Daoy (cell line): ENCODE data around the gene RABL3. TPM values are rescaled to one million over a fixed set of nuclear protein-coding genes. Genes with fewer than 3 reads are reported as not detected.
"Not testable (repeated sequence)": the region's sequence is repeated elsewhere in the genome, so short reads cannot be mapped to it uniquely, and the experiment has no call there.

Source experiments
- DNase-seq: peaks from one replicate; pipeline ENCODE4 v3.0.0-alpha.2; 2015; ENCODE audit warnings: low read depth
- total RNA-seq: library from RNA; depleted of rRNA; stranded (reverse); fragments of >200 nt; shearing (Covaris generic); gene quantifications from 2 replicates; pipeline ENCODE4 v1.2.3, GENCODE V29; 2014; rRNA removed

The RABL3 gene, protein sequence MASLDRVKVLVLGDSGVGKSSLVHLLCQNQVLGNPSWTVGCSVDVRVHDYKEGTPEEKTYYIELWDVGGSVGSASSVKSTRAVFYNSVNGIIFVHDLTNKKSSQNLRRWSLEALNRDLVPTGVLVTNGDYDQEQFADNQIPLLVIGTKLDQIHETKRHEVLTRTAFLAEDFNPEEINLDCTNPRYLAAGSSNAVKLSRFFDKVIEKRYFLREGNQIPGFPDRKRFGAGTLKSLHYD
- 26.5 and 33.8 TPM in 2 replicates for total RNA-seq

- DNase-seq, result peak; percentile 99
Measured at GRCh38 chr3:120742198-120742848, at the start of gene RABL3, which contains the start of gene GTF2E1. RABL3 (minus strand) TSS chr3:120742516; CDS start chr3:120742507, 9 bp downstream. GTF2E1 (plus strand) TSS chr3:120742744; CDS start chr3:120750553, 7,809 bp downstream.

GRCh38 chr3:120791913-120792312, 49.6 kb upstream of the RABL3 start:
- DNase-seq, result peak; percentile 58

DNA sequence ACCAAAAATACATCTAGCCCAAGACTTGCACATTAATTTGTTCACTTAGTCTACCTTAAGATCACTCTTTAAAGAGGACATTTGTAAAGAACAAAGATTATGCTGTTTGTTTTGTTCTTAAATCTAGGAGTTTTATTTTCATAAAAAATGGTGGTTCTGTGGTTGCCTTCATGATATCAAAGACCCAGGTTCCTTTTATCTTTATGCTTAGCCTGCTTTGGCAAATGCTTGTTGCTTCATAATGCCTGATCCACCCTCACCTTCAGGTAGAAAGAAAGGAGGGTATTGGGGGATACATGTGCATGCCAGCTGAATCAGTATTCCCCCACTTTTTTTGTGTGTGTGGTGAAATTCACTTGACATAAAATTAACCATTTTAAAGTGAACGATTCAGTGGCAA, 48.7 kb upstream of the RABL3 start:
- DNase-seq, result no peak

GRCh38 chr3:120785832-120786231, 43.5 kb upstream of the RABL3 start:
- DNase-seq, result not testable (repeated sequence)

DNA sequence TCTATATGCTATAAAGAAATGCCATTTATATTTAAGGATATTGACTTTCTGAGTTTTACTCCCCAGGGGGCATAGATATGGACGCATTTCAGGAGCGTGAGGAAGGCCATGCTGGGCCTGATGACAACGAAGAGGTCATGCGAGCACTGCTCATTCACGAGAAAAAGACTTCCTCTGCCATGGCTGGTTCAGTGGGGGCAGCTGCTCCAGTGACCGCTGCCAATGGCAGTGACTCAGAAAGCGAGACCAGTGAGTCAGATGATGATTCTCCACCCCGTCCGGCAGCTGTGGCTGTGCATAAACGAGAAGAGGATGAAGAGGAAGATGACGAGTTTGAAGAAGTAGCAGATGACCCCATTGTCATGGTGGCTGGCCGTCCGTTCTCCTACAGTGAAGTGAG, 38.7 kb upstream of the RABL3 start:
- peak; percentile 94 for DNase-seq

DNA sequence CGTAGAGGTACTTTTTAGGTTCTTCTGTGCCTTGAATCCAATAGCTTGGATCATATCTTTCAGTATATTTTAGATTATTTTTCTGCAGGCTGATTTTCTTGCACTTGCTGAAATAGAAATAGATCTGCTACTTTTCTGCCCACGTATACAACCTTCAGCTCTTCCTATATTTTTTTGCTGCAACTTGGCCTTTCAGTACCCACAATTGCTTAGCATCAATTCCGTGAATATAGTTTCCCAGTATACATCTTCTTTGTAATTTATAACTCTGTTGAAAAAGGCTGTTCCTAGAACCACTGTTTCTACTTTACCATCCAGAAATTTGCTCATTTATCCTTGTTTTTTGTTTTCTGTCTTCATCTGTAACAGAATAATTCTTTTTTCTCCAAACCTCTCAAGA, 36.5 kb upstream of the RABL3 start:
- no peak for DNase-seq

DNA sequence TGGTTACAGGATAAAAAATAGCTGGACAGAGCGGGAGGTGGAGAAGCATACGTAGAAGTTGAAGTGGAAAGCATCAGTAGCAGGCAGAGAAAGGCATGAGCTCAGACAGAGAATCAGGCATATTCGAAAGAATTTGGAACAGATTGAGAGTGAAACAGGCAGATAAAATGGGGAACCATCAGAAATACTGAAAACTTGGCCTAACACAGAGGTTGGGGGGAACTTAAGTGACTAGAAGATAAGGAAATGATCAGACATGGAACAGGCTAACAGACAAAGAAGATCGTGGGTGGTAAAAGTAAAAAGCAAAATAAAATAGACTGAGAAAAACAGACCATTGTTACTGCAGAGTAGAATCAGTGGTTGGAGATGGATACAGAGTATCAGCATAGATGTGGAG, 33.1 kb upstream of the RABL3 start:
- no peak for DNase-seq

DNA sequence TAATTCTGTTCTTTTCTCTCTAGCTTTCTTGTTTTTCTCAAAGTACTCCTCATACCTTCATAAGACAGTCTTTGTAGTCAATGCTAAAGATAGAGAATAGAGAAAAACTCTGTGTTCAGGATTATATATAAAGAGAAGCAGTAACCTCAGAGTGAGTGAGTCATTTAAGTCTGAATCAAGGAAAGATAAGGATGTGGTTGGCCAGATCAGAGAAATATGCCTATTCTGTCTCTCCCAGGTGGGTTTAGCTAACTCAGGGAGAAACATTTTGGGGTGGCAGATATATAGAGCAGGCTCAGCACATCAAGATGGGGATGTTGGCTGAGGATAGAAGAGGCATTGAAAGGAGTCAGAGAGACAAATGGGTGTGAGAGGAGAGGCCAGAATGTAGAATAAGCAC, 31.6 kb upstream of the RABL3 start:
- peak; percentile 44 for DNase-seq

DNA sequence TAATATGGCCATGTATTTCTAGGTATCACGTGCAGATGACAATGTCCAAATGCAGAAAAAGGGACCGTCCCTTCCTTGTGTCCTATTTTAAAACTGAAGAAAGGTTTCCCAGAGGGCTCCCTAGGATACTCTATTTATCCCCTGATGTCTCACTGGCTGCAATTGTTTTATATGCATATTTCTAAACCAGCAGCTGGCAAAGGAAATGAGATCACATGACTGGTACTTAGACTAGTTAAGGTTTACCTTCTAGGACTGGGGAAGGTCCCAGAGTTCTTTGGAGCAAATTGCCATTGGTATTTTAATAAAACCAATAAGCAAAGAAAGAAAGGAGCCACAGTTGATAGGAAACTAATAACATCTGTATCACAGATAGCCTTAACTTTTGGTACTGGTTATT, 29.8 kb upstream of the RABL3 start:
- no peak for DNase-seq

GRCh38 chr3:120770891-120771290, 28.6 kb upstream of the RABL3 start:
- no peak for DNase-seq

GRCh38 chr3:120769436-120769835, 27.1 kb upstream of the RABL3 start:
- no peak for DNase-seq

GRCh38 chr3:120767106-120767505, 24.8 kb upstream of the RABL3 start:
- no peak for DNase-seq

- no peak for DNase-seq
Measured at GRCh38 chr3:120766576-120766975, 24.3 kb upstream of the RABL3 start.

DNA sequence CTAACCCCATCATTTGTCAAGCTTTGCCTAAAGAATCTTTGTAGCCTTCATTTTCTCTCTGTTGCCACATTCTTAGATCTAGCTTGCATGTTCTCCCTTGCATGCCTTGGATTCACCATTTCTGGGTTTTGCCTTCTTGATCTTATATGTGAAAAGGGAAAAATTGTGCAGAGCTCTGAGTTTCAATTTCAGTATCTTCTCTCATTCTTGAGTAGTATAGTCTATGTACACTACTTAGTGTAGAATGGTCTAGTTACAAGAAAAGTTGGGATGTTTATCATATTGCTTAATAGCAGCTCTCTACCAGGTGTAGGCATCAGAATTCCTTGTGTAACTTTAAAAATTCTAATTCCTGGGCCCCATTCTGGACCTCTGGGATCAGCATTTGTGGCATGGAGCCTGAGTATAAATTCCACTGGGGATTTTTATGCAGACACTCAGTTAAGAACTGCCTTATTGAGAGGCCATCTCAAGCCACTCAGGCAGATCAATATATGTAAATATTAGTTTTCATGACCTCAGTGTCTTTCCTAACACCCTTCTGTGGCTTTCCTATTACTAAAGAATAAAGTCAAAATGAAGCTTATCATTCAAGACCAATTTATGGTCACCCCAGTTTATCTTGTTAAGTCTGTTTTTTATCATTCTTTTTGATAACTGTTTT, 23.6 kb upstream of the RABL3 start:
- no peak for DNase-seq

DNA sequence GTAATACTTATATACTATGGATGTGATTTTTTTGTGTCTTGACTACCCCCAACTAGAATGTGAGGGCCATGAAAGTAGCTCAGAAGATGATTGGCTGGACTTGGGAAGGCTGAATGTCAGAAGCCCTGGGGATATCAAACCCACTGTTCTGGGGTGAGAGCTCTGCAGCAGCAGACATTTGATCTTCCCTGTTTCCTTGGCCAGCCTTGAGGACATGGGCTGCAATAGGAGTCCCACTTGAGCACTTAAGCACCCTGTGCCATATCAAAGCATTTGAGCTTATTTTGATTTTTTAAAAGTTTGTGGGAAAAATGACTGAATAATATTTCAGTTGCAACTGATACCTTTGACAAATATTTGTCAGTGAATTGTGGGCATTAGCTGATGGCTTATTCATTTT, 21.9 kb upstream of the RABL3 start:
- DNase-seq, result no peak

DNA sequence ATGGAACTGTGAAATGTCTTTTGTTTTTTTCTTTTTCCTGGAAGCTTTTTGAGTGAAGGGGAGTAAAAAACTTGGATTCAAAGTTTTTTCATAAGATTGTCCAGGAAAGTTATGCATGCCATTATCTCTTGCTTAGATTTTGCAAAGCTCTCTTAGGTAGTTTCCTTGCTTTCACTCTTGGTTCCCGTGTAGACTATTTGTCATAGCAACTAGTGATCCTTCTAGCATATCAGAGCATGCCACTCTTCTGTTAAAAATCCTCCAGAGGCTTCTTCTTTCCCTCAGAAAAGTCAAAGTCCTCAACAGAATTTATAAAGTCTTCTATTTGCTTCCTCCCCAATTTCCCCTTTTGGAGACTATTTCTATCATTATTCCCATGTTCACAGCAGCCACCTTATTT, 21.3 kb upstream of the RABL3 start:
- no peak for DNase-seq

GRCh38 chr3:120762615-120763014, 20.3 kb upstream of the RABL3 start:
- DNase-seq, result no peak

GRCh38 chr3:120758551-120758950, 16.2 kb upstream of the RABL3 start:
- DNase-seq, result not testable (repeated sequence)

DNA sequence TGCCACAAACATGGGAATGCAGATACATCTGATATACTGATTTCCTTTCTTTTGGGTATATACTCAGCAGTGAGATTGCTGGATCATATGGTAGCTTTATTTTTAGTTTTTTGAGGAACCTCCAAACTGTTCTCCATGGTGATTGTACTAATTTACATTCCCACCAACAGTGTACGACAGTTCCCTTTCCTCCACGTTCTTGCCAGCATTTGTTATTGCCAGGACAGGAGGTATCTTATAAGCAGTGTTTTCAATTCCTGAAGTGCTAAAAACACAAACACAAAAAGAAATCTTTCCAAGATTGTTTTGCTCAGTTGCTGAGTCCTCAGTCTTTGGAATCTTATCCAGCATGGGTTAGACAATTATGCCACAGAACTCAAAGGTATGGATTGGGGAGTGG, 13.7 kb upstream of the RABL3 start:
- no peak for DNase-seq

GRCh38 chr3:120753810-120754209, 11.5 kb upstream of the RABL3 start:
- no peak for DNase-seq

GRCh38 chr3:120752865-120753264, 10.5 kb upstream of the RABL3 start:
- DNase-seq, result no peak

DNA sequence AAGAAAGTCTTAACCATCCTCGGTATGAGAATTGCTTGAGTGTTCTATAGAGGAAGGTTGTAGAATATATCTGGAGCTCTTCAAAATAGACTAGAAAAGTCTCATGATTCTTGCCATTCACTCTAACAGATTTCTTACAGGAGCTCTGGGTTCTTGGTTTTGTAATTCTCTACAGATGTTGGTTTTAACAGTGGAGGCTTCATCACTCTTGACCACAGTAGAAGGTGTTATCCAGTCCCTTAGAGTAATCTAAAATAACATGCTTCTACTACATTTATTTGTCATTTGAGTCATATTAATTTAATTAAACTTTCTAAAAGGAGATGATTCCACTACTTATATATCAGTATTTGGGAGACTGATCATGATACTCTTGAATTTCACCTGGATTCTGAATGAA, 9.9 kb upstream of the RABL3 start:
- DNase-seq, result no peak

GRCh38 chr3:120749843-120750242, 7.5 kb upstream of the RABL3 start:
- DNase-seq, result no peak
